Vagina (tissue), 2 donors: ENCODE measurements around the gene ITGA11. TPM values are rescaled to one million over a fixed set of nuclear protein-coding genes. Genes with fewer than 3 reads are reported as not detected.
A peak's percentile ranks its signal among the peaks of the same experiment; 100 is the strongest.

ENCODE experiments used
- DNase-seq, 2 donors: peaks; one replicate each; pipeline ENCODE4 v3.0.0-alpha.2; 2017; ENCODE audit errors: extremely low spot score in 2 of 2
- H3K27ac ChIP-seq: fragments of 200-600 bp; sonication (generic); one replicate; pipeline ENCODE4 v1.5.1; 2019
- H3K27me3 ChIP-seq: fragments of 200-600 bp; sonication (generic); one replicate; pipeline ENCODE4 v1.5.1; 2019
- H3K36me3 ChIP-seq, 2 donors: fragments of 200-600 bp; sonication (generic); one replicate each; pipeline ENCODE4 v1.5.1; 2017 to 2019
- H3K4me1 ChIP-seq: fragments of 200-600 bp; sonication (generic); one replicate; pipeline ENCODE4 v1.5.1; 2019
- H3K4me3 ChIP-seq, 2 donors: fragments of 200-600 bp; sonication (generic); 1 replicate in 1 of 2; 2 replicates in 1 of 2; pipeline ENCODE4 v1.5.1; 2016 to 2019
- H3K9me3 ChIP-seq: fragments of 200-600 bp; sonication (generic); one replicate; pipeline ENCODE4 v1.5.1; 2019
- CTCF ChIP-seq, 3 experiments: fragments of 450-650 bp in 2 of 3; fragments of 200-600 bp in 1 of 3; sonication (generic) in 1 of 3; IDR thresholded peaks; one replicate each; pipeline ENCODE4 v1.5.1; 2017 to 2019; ENCODE audit warnings: antibody characterized with exemption in 3 of 3, mild to moderate bottlenecking in 2 of 3, moderate library complexity in 2 of 3
- POLR2A ChIP-seq, 2 donors: fragments of 450-650 bp; IDR thresholded peaks; one replicate each; pipeline ENCODE4 v1.6.1; 2017; ENCODE audit warnings: antibody characterized with exemption in 2 of 2, mild to moderate bottlenecking in 2 of 2, moderate library complexity in 2 of 2
- POLR2AphosphoS5 ChIP-seq, 2 donors: sonication (generic); formaldehyde crosslinking; IDR thresholded peaks; one replicate each; pipeline ENCODE4 v1.9.0; 2017; ENCODE audit warnings: antibody characterized with exemption in 2 of 2, mild to moderate bottlenecking in 2 of 2, low read depth in 1 of 2; ENCODE audit not compliant: insufficient read depth in 1 of 2
- intact Hi-C: fragments of 100-400 bp; cut with DNase I; formaldehyde crosslinking; loops from one replicate; pipeline ENCODE4 v1.15.1; 2023
- total RNA-seq: library from RNA; depleted of rRNA; stranded (reverse); fragments of >200 nt; gene quantifications from one replicate; pipeline ENCODE4 v1.2.3, GENCODE V29; 2016

Gene ITGA11
- total RNA-seq, 1 donor from 2014 or later, result 15.5 TPM

DNA sequence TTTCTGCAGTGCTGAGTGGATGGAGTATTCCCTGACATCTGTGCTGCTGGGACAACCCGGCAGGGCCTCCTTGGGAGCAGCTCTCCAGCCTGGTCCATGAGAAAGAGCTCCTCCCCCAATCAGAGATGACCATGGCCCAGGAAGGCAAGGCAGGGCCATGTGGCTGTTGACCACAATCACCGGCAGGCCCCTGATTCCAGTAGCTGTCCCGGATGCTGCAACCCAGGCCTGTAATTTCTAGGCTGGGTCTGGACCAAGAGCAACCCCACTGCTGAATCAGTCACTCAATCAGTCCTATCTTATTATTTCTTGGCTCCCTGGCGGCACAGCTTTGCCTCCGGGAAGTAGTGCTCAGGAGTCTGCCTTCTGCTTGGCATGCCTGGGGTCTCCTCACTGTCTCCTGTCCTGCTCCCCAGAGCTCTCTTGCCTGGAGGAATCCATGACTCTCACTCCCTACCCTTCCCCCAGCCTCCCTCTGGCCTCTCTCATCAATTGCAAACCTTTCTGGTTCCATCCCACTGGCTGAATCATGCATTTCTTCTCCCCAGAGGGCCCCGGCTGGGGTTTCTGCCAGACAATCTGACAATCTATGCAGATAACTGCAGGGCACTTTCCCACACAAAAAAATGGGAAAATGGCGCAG is 32.6 kb upstream of the ITGA11 start:
- Histone ChIP-seq H3K27ac (no peak overlapping the region), H3K36me3 (no peaks in the 10 kb centered on the region), H3K4me1 (no peaks in the 10 kb centered on the region), H3K27me3 (no peaks in the 10 kb centered on the region), H3K9me3 (no peaks in the 10 kb centered on the region), H3K4me3 (no peak overlapping the region)
- intact Hi-C loops, result loop anchor here (5.0 kb wide), 1 partner anchor 462 kb away; no protein-coding TSS in a partner anchor
- TF ChIP-seq CTCF (IDR thresholded peaks at IDR 0.05) (no peak), POLR2AphosphoS5 (IDR thresholded peaks at IDR 0.05; ENCODE audit: insufficient read depth in 1 of 2, low read depth in 1 of 2) (no peak)
- DNase-seq, result no peak

- TF ChIP-seq CTCF (IDR thresholded peaks at IDR 0.05) (no peak), POLR2AphosphoS5 (IDR thresholded peaks at IDR 0.05; ENCODE audit: insufficient read depth in 1 of 2, low read depth in 1 of 2) (no peak), POLR2A (IDR thresholded peaks at IDR 0.05) (no peak)
- Histone ChIP-seq H3K27ac (no peak overlapping the region), H3K36me3 (no peaks in the 10 kb centered on the region), H3K27me3 (no peaks in the 10 kb centered on the region), H3K4me3 (no peak overlapping the region), H3K4me1 (no peaks in the 10 kb centered on the region), H3K9me3 (no peaks in the 10 kb centered on the region)
- DNase-seq, result no peak
- intact Hi-C loops, result no loop called here
These were observed 32.0 kb upstream of the ITGA11 start for GRCh38 chr15:68463996-68464395.

GRCh38 chr15:68463444-68463843 is 31.5 kb upstream of the ITGA11 start:
- no peak overlapping the region for H3K4me3 ChIP-seq
- TF ChIP-seq POLR2AphosphoS5 (IDR thresholded peaks at IDR 0.05; ENCODE audit: insufficient read depth in 1 of 2, low read depth in 1 of 2) (no peak), CTCF (IDR thresholded peaks at IDR 0.05) (no peak), POLR2A (IDR thresholded peaks at IDR 0.05) (no peak)
- H3K4me1 ChIP-seq, result no peaks in the 10 kb centered on the region
- no peaks in the 10 kb centered on the region for H3K36me3 ChIP-seq
- H3K27ac ChIP-seq, result no peak overlapping the region
- intact Hi-C loops, result no loop called here
- no peaks in the 10 kb centered on the region for H3K9me3 ChIP-seq
- H3K27me3 ChIP-seq, result no peaks in the 10 kb centered on the region
- peak in 1 of 2 donors; percentile 49 for DNase-seq

DNA sequence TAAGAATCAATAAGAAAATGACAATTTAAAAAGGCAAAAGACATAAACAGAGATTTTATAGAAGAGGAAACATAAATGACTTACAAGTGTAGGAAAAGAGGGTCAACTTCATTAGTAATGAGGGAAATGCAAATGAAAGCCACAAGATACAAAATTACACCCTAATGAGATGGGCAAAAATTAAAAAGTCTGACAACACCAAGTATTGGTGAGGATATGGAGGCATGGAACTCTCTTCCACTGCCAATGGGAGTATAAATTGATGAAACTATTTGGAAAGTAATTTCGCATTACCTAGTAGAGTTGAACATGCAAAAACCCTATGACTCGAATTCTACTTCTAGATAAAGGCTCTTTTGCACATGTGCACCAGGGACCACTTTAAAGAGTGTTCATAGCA is 28.2 kb upstream of the ITGA11 start:
- Histone ChIP-seq H3K9me3 (no peaks in the 10 kb centered on the region), H3K4me3 (no peak overlapping the region), H3K36me3 (no peaks in the 10 kb centered on the region), H3K27ac (no peak overlapping the region), H3K4me1 (no peaks in the 10 kb centered on the region), H3K27me3 (no peaks in the 10 kb centered on the region)
- DNase-seq, result no peak
- TF ChIP-seq POLR2AphosphoS5 (IDR thresholded peaks at IDR 0.05; ENCODE audit: insufficient read depth in 1 of 2, low read depth in 1 of 2) (no peak), CTCF (IDR thresholded peaks at IDR 0.05) (no peak), POLR2A (IDR thresholded peaks at IDR 0.05) (no peak)
- intact Hi-C loops, result no loop called here

- Histone ChIP-seq H3K4me1 (no peaks in the 10 kb centered on the region), H3K9me3 (no peaks in the 10 kb centered on the region), H3K36me3 (no peaks in the 10 kb centered on the region), H3K4me3 (no peak overlapping the region), H3K27ac (no peak overlapping the region), H3K27me3 (no peaks in the 10 kb centered on the region)
- no peak for DNase-seq
- no peak for TF ChIP-seq CTCF (IDR thresholded peaks at IDR 0.05)
- no peak for TF ChIP-seq POLR2AphosphoS5 (IDR thresholded peaks at IDR 0.05; ENCODE audit: insufficient read depth in 1 of 2, low read depth in 1 of 2)
- intact Hi-C loops, result no loop called here
These were observed 18.2 kb upstream of the ITGA11 start for GRCh38 chr15:68450192-68450591.
